GM19238 (cell line): Measurements from ENCODE around the gene C6.
"Not testable (repeated sequence)": the region's sequence is repeated elsewhere in the genome, so short reads cannot be mapped to it uniquely, and the experiment has no call there.

ENCODE experiments used
- DNase-seq: peaks from one replicate; pipeline ENCODE4 v3.0.0; 2011; ENCODE audit warnings: low spot score; ENCODE audit not compliant: insufficient read length

C6 gene

GRCh38 chr5:41213340-41213739, at the start of gene C6:
C6 (minus strand) TSS chr5:41213532; CDS start chr5:41203230, 10,302 bp downstream.
- DNase-seq = no peak

- no peak for DNase-seq
Measured at GRCh38 chr5:41256400-41256799, 43.1 kb upstream of the C6 start.

- DNase-seq = no peak
Measured at GRCh38 chr5:41253109-41253508, 39.8 kb upstream of the C6 start.

- no peak for DNase-seq
Measured at GRCh38 chr5:41252036-41252435, 38.7 kb upstream of the C6 start.

- no peak for DNase-seq
Measured at GRCh38 chr5:41250351-41250987, 37.1 kb upstream of the C6 start.

GRCh38 chr5:41247135-41247534, 33.8 kb upstream of the C6 start:
- no peak for DNase-seq

GRCh38 chr5:41246376-41246775, 33.0 kb upstream of the C6 start:
- DNase-seq = no peak

- no peak for DNase-seq
Measured at GRCh38 chr5:41243558-41243957, 30.2 kb upstream of the C6 start.

- DNase-seq = no peak
Measured at GRCh38 chr5:41240985-41241384, 27.7 kb upstream of the C6 start.

- DNase-seq = no peak
Measured at GRCh38 chr5:41240390-41240789, 27.1 kb upstream of the C6 start.

GRCh38 chr5:41234475-41234874, 21.1 kb upstream of the C6 start:
- no peak for DNase-seq

GRCh38 chr5:41232797-41233196, 19.5 kb upstream of the C6 start:
- no peak for DNase-seq

GRCh38 chr5:41230276-41230675, 16.9 kb upstream of the C6 start:
- DNase-seq = not testable (repeated sequence)

GRCh38 chr5:41223962-41224361, 10.6 kb upstream of the C6 start:
- no peak for DNase-seq

- DNase-seq = no peak
Measured at GRCh38 chr5:41219658-41220269, 6.4 kb upstream of the C6 start.

- no peak for DNase-seq
Measured at GRCh38 chr5:41218929-41219657, 5.8 kb upstream of the C6 start.

- DNase-seq = no peak
Measured at GRCh38 chr5:41214182-41214581, 850 bp upstream of the C6 start.

- no peak for DNase-seq
Measured at GRCh38 chr5:41212935-41213334, 397 bp downstream of the C6 start.

- no peak for DNase-seq
Measured at GRCh38 chr5:41211417-41211816, 1.9 kb downstream of the C6 start.

- DNase-seq = not testable (repeated sequence)
Measured at GRCh38 chr5:41205475-41205874, 7.9 kb downstream of the C6 start.

- no peak for DNase-seq
Measured at GRCh38 chr5:41203033-41203432, 10.3 kb downstream of the C6 start.

- no peak for DNase-seq
Measured at GRCh38 chr5:41201082-41201772, 12.1 kb downstream of the C6 start.
